Esophagus squamous epithelium (tissue), 5 donors: ENCODE measurements around the gene NUPR1. TPM values are rescaled to one million over a fixed set of nuclear protein-coding genes. Genes with fewer than 3 reads are reported as not detected.
A peak's percentile ranks its signal among the peaks of the same experiment; 100 is the strongest.
"Not testable (repeated sequence)": the region's sequence is repeated elsewhere in the genome, so short reads cannot be mapped to it uniquely, and the experiment has no call there.

Experiments used
- DNase-seq: peaks from one replicate; lab custom pipeline; 2025; lab: John Stamatoyannopoulos, UW
- H3K27ac ChIP-seq, 4 donors: fragments of 200-600 bp; sonication (generic); one replicate each; pipeline ENCODE4 v1.5.1; 2016 to 2019; ENCODE audit warnings: mild to moderate bottlenecking in 1 of 4
- H3K27me3 ChIP-seq, 4 donors: fragments of 200-600 bp; sonication (generic); 1 replicate in 3 of 4; 2 replicates in 1 of 4; pipeline versions ENCODE4 v1.5.1 to v1.6.0; 2017 to 2021; ENCODE audit warnings: antibody characterized with exemption in 1 of 4
- H3K36me3 ChIP-seq, 3 donors: fragments of 200-600 bp; sonication (generic); one replicate each; pipeline ENCODE4 v1.5.1; 2016 to 2019
- H3K4me1 ChIP-seq, 3 donors: fragments of 200-600 bp; sonication (generic); one replicate each; pipeline ENCODE4 v1.5.1; 2017 to 2019
- H3K4me3 ChIP-seq, 4 donors: fragments of 200-600 bp; sonication (generic); 1 replicate in 3 of 4; 2 replicates in 1 of 4; pipeline ENCODE4 v1.5.1; 2016 to 2019; ENCODE audit warnings: mild to moderate bottlenecking in 2 of 4, moderate library complexity in 1 of 4
- H3K9me3 ChIP-seq, 3 donors: fragments of 200-600 bp; sonication (generic); one replicate each; pipeline ENCODE4 v1.5.1; 2016 to 2019
- CTCF ChIP-seq, 6 experiments: fragments of 450-650 bp in 4 of 6; fragments of 200-600 bp in 2 of 6; sonication (generic) in 2 of 6; IDR thresholded peaks; one replicate each; pipeline ENCODE4 v1.5.1; 2016 to 2019; ENCODE audit warnings: antibody characterized with exemption in 6 of 6, mild to moderate bottlenecking in 4 of 6, moderate library complexity in 4 of 6
- POLR2A ChIP-seq, 4 donors: fragments of 450-650 bp; IDR thresholded peaks; one replicate each; pipeline ENCODE4 v1.6.1; 2017; ENCODE audit warnings: antibody characterized with exemption in 4 of 4, mild to moderate bottlenecking in 4 of 4, moderate library complexity in 3 of 4
- WGBS, 2 donors: methylation state at CpG; one replicate each; pipeline ENCODE4 v1.1.5; 2018; 5-methylcytosine and 5-hydroxymethylcytosine counted together
- intact Hi-C: fragments of 100-400 bp; cut with DNase I; formaldehyde crosslinking; loops from one replicate; pipeline ENCODE4 v1.15.0; 2022
- total RNA-seq, 4 donors: library from RNA; depleted of rRNA; stranded (reverse); fragments of >200 nt; gene quantifications; one replicate each; pipeline ENCODE4 v1.1.0, GENCODE V29; 2016
- donor health status: DM: yes; HTN: yes; CAD: no.

The NUPR1 gene
- total RNA-seq, 4 donors from 2014 or later = 5.2 to 21.4 (median 15.0) TPM

GRCh38 chr16:28546626-28547025 is 7.9 kb upstream of the NUPR1 start:
- no peaks in the 10 kb centered on the region for H3K27me3 ChIP-seq
- H3K4me1 ChIP-seq = peaks cover 0 to 21% (median 0%) of the 10 kb centered on the region in 3 donors
- no peaks in the 10 kb centered on the region for H3K36me3 ChIP-seq
- intact Hi-C loops = no loop called here
- TF ChIP-seq CTCF (IDR thresholded peaks at IDR 0.05) (no peak), POLR2A (IDR thresholded peaks at IDR 0.05) (no peak)
- H3K27ac ChIP-seq = no peak overlapping the region
- DNase-seq = no peak
- H3K9me3 ChIP-seq = no peaks in the 10 kb centered on the region
- WGBS, 2 donors = 74 to 81% methylated on average over 7 of the region's 7 CpGs
- H3K4me3 ChIP-seq = no peak overlapping the region

GRCh38 chr16:28545964-28546363 is 7.2 kb upstream of the NUPR1 start:
- intact Hi-C loops = not testable (repeated sequence)

GRCh38 chr16:28544998-28545397 is 6.2 kb upstream of the NUPR1 start:
- Histone ChIP-seq H3K36me3 (no peaks in the 10 kb centered on the region), H3K9me3 (no peaks in the 10 kb centered on the region), H3K27ac (no peak overlapping the region), H3K4me1 (peaks cover 0 to 24% (median 0%) of the 10 kb centered on the region in 3 donors), H3K27me3 (no peaks in the 10 kb centered on the region), H3K4me3 (no peak overlapping the region)
- 80 to 82% methylated on average over 2 to 3 of the region's 3 CpGs for WGBS, 2 donors
- TF ChIP-seq CTCF (IDR thresholded peaks at IDR 0.05) (no peak), POLR2A (IDR thresholded peaks at IDR 0.05) (no peak)
- intact Hi-C loops = no loop called here
- no peak for DNase-seq

More at GRCh38 chr16:28545964-28546363, 7.2 kb upstream of the NUPR1 start:
- H3K27ac ChIP-seq, H3K9me3 ChIP-seq, H3K27me3 ChIP-seq, H3K36me3 ChIP-seq, H3K4me3 ChIP-seq, DNase-seq: not testable (repeated sequence)
- H3K4me1 ChIP-seq = peaks cover 0 to 21% (median 0%) of the 10 kb centered on the region in 3 donors
- WGBS, 2 donors = 74 to 75% methylated on average over 7 of the region's 7 CpGs

GRCh38 chr16:28543072-28543471 is 4.3 kb upstream of the NUPR1 start:
- no peaks in the 10 kb centered on the region for H3K9me3 ChIP-seq
- WGBS, 2 donors = 31 to 37% methylated on average over 7 of the region's 7 CpGs
- no peak for TF ChIP-seq POLR2A (IDR thresholded peaks at IDR 0.05)
- no peak for TF ChIP-seq CTCF (IDR thresholded peaks at IDR 0.05)
- intact Hi-C loops = no loop called here
- H3K4me1 ChIP-seq = peaks cover 0 to 33% (median 8%) of the 10 kb centered on the region in 3 donors
- no peak for DNase-seq
- H3K36me3 ChIP-seq = no peaks in the 10 kb centered on the region
- no peaks in the 10 kb centered on the region for H3K27me3 ChIP-seq
- H3K27ac ChIP-seq = peak overlapping the region; percentile 5 to 68 (median 58)
- no peak overlapping the region for H3K4me3 ChIP-seq

- WGBS, 2 donors = 77 to 85% methylated on average over 6 to 7 of the region's 7 CpGs
- Histone ChIP-seq H3K4me1 (peaks cover 0 to 37% (median 10%) of the 10 kb centered on the region in 3 donors), H3K4me3 (no peak overlapping the region), H3K36me3 (no peaks in the 10 kb centered on the region), H3K27ac (peak overlapping the region; percentile 5 to 68 (median 58)), H3K27me3 (no peaks in the 10 kb centered on the region), H3K9me3 (no peaks in the 10 kb centered on the region)
- no peak for TF ChIP-seq POLR2A (IDR thresholded peaks at IDR 0.05)
- TF ChIP-seq CTCF (IDR thresholded peaks at IDR 0.05) = no peak
- DNase-seq = no peak
- intact Hi-C loops = no loop called here
These were observed 3.9 kb upstream of the NUPR1 start for GRCh38 chr16:28542646-28543045.

- DNase-seq = no peak
- no peak overlapping the region for H3K4me3 ChIP-seq
- 67 to 73% methylated on average over 3 of the region's 3 CpGs for WGBS, 2 donors
- no peaks in the 10 kb centered on the region for H3K9me3 ChIP-seq
- peak overlapping the region in 3 of 4 donors; percentile 90 to 96 (median 95) for H3K27ac ChIP-seq
- H3K4me1 ChIP-seq = peaks cover 0 to 60% (median 23%) of the 10 kb centered on the region in 3 donors
- peaks cover 0 to 13% (median 0%) of the 10 kb centered on the region in 3 donors for H3K36me3 ChIP-seq
- H3K27me3 ChIP-seq = no peaks in the 10 kb centered on the region
- TF ChIP-seq CTCF (IDR thresholded peaks at IDR 0.05) (no peak), POLR2A (IDR thresholded peaks at IDR 0.05) (no peak)
- intact Hi-C loops = no loop called here
These were observed 1.6 kb upstream of the NUPR1 start for GRCh38 chr16:28540346-28540745.
